H1 (cell line): ENCODE data around the gene SPINT2. TPM values are rescaled to one million over a fixed set of nuclear protein-coding genes. Genes with fewer than 3 reads are reported as not detected.

ENCODE experiments used
- CTCF ChIA-PET: fragments of 300-600 bp; sonication (Branson Sonifier 250); formaldehyde crosslinking; loops from one replicate; lab custom pipeline; 2021; ENCODE audit not compliant: partially characterized antibody; lab: Charles Lee
- POLR2A ChIA-PET: fragments of 300-600 bp; sonication (Branson Sonifier 250); formaldehyde crosslinking; loops from one replicate; lab custom pipeline; 2021; ENCODE audit warnings: inconsistent platforms; ENCODE audit not compliant: partially characterized antibody; lab: Charles Lee
- DNase-seq, 2 experiments: peaks; one replicate each; pipeline versions ENCODE4 v3.0.0 to v3.0.0-alpha.2; 2010 to 2022; ENCODE audit warnings: low spot score in 2 of 2, low read depth in 1 of 2, mixed read lengths in 1 of 2
- FAIRE-seq: peaks from 2 replicates; lab custom pipeline; 2011; peaks lifted over from hg19 to GRCh38; lab: Jason Lieb, UNC
- H2AFZ ChIP-seq: 2 replicates; pipeline ENCODE4 v1.8.1; 2012; ENCODE audit warnings: low read length, inconsistent platforms
- H2AK5ac ChIP-seq: 2 replicates; pipeline ENCODE4 v1.6.1; 2013; ENCODE audit warnings: low read depth, low read length
- H2BK120ac ChIP-seq: replicated peaks from 2 replicates; pipeline ENCODE3; 2013; ENCODE audit warnings: low read depth, low read length, inconsistent platforms
- H2BK12ac ChIP-seq: 2 replicates; pipeline ENCODE4 v1.6.1; 2013; ENCODE audit warnings: low read depth, low read length
- H2BK15ac ChIP-seq: 2 replicates; pipeline ENCODE4 v1.6.1; 2013; ENCODE audit warnings: low read length
- H2BK20ac ChIP-seq: 2 replicates; pipeline ENCODE4 v1.6.1; 2013; ENCODE audit warnings: low read length
- H2BK5ac ChIP-seq: 2 replicates; pipeline ENCODE4 v1.6.1; 2013; ENCODE audit warnings: low read depth, low read length
- H3K14ac ChIP-seq: 2 replicates; pipeline ENCODE4 v1.6.1; 2013; ENCODE audit warnings: inconsistent platforms; ENCODE audit not compliant: insufficient read length
- H3K18ac ChIP-seq: 2 replicates; pipeline ENCODE4 v1.6.1; 2013; ENCODE audit warnings: low read length; ENCODE audit errors: extremely low read depth
- H3K23ac ChIP-seq: 2 replicates; pipeline ENCODE4 v1.6.1; 2013; ENCODE audit warnings: inconsistent platforms; ENCODE audit not compliant: insufficient read length
- H3K23me2 ChIP-seq: 2 replicates; pipeline ENCODE4 v1.6.1; 2013; ENCODE audit warnings: low read depth, low read length
- H3K27ac ChIP-seq: 2 replicates; pipeline ENCODE4 v1.6.1; 2011; ENCODE audit warnings: low read depth, low read length, inconsistent platforms
- H3K27me3 ChIP-seq, 4 experiments: replicated peaks in 1 of 4; 1 replicate in 1 of 4; 2 replicates in 3 of 4; pipeline versions ENCODE4 v1.6.1 to v1.8.1; 2011 to 2013; ENCODE audit warnings: low read length in 3 of 4, mild to moderate bottlenecking in 3 of 4, inconsistent platforms in 2 of 4, mixed read lengths in 2 of 4, moderate library complexity in 1 of 4; ENCODE audit not compliant: control insufficient read depth in 3 of 4, insufficient read depth in 3 of 4; ENCODE audit errors: extremely low read depth in 1 of 4
- H3K36me3 ChIP-seq, 4 experiments: 2 replicates each; pipeline versions ENCODE4 v1.6.1 to v1.8.1; 2011 to 2013; ENCODE audit warnings: mild to moderate bottlenecking in 4 of 4, low read length in 3 of 4, moderate library complexity in 2 of 4, control low read depth in 1 of 4, inconsistent platforms in 1 of 4; ENCODE audit not compliant: insufficient read depth in 4 of 4, control insufficient read depth in 2 of 4
- H3K4ac ChIP-seq: replicated peaks from 2 replicates; pipeline ENCODE3; 2013; ENCODE audit warnings: low read length, low read depth, mixed read lengths, inconsistent platforms; ENCODE audit not compliant: insufficient read length
- H3K4me1 ChIP-seq, 4 experiments: replicated peaks in 1 of 4; 1 replicate in 1 of 4; 2 replicates in 3 of 4; pipeline versions ENCODE4 v1.6.1 to v1.8.1; 2011 to 2013; ENCODE audit warnings: low read length in 3 of 4, inconsistent platforms in 2 of 4, mixed read lengths in 1 of 4; ENCODE audit not compliant: insufficient read depth in 4 of 4, control insufficient read depth in 3 of 4
- H3K4me2 ChIP-seq, 2 experiments: 2 replicates each; pipeline versions ENCODE4 v1.6.1 to v1.8.1; 2011 to 2013; ENCODE audit warnings: low read depth in 2 of 2, low read length in 2 of 2, control low read depth in 1 of 2, inconsistent platforms in 1 of 2, mild to moderate bottlenecking in 1 of 2; ENCODE audit not compliant: insufficient read depth in 1 of 2
- H3K4me3 ChIP-seq, 4 experiments: fragments of 200-600, 300-600 bp in 1 of 4; sonication (generic), shearing (Covaris generic), sonication (Bioruptor Twin) in 1 of 4; 2 replicates each; pipeline versions ENCODE4 v1.5.1 to v1.8.1; 2011 to 2016; ENCODE audit warnings: low read length in 4 of 4, low read depth in 3 of 4, control low read depth in 2 of 4, inconsistent platforms in 2 of 4, mild to moderate bottlenecking in 2 of 4, mixed read lengths in 1 of 4, moderate library complexity in 1 of 4; ENCODE audit not compliant: insufficient read depth in 2 of 4; ENCODE audit errors: extremely low read depth in 1 of 4
- H3K56ac ChIP-seq: replicated peaks from 2 replicates; pipeline ENCODE3; 2013; ENCODE audit warnings: low read depth, mild to moderate bottlenecking, mixed read lengths, low read length, inconsistent platforms; ENCODE audit not compliant: insufficient read length
- H3K79me1 ChIP-seq: 2 replicates; pipeline ENCODE4 v1.6.1; 2013; ENCODE audit warnings: low read depth, low read length, control low read depth
- H3K79me2 ChIP-seq, 2 experiments: 2 replicates each; pipeline versions ENCODE4 v1.6.1 to v1.8.1; 2012 to 2013; ENCODE audit warnings: low read length in 2 of 2, mild to moderate bottlenecking in 2 of 2, inconsistent platforms in 1 of 2; ENCODE audit not compliant: insufficient read depth in 2 of 2, control insufficient read depth in 1 of 2
- H3K9ac ChIP-seq, 4 experiments: replicated peaks in 1 of 4; 1 replicate in 1 of 4; 2 replicates in 3 of 4; pipeline versions ENCODE4 v1.6.1 to v1.8.1; 2011 to 2013; ENCODE audit warnings: low read depth in 3 of 4, low read length in 3 of 4, control low read depth in 2 of 4, mild to moderate bottlenecking in 2 of 4, moderate library complexity in 2 of 4, inconsistent platforms in 1 of 4; ENCODE audit errors: extremely low read depth in 1 of 4
- H3K9me3 ChIP-seq, 2 experiments: 2 replicates each; pipeline versions ENCODE4 v1.6.1 to v1.8.1; 2012 to 2013; ENCODE audit warnings: mild to moderate bottlenecking in 2 of 2, moderate library complexity in 2 of 2, control low read depth in 1 of 2, inconsistent platforms in 1 of 2, low read depth in 1 of 2, low read length in 1 of 2, mixed read lengths in 1 of 2; ENCODE audit not compliant: insufficient read depth in 2 of 2
- H4K20me1 ChIP-seq, 2 experiments: replicated peaks in 1 of 2; 2 replicates each; pipeline versions ENCODE3 to v1.8.1; 2011 to 2013; ENCODE audit warnings: inconsistent platforms in 2 of 2, low read length in 2 of 2, mild to moderate bottlenecking in 1 of 2; ENCODE audit not compliant: insufficient read depth in 2 of 2, control insufficient read depth in 1 of 2
- H4K5ac ChIP-seq: 2 replicates; pipeline ENCODE4 v1.6.1; 2013; ENCODE audit warnings: low read length, low read depth, mixed read lengths, inconsistent platforms; ENCODE audit not compliant: insufficient read length
- H4K8ac ChIP-seq: 2 replicates; pipeline ENCODE4 v1.8.0; 2013; ENCODE audit warnings: mild to moderate bottlenecking, moderate library complexity, low read length, inconsistent platforms; ENCODE audit not compliant: insufficient read depth; ENCODE audit errors: extremely low read depth
- H4K91ac ChIP-seq: replicated peaks from 2 replicates; pipeline ENCODE3; 2013; ENCODE audit warnings: low read length, mixed read lengths, inconsistent platforms; ENCODE audit not compliant: insufficient read length
- BRCA1 ChIP-seq: IDR thresholded peaks from 2 replicates; pipeline ENCODE4 v1.6.1; 2012; ENCODE audit warnings: low read depth, low read length, improper control_type of control experiment
- FOSL1 ChIP-seq: IDR thresholded peaks from 2 replicates; pipeline ENCODE4 v1.6.1; 2011; ENCODE audit warnings: mild to moderate bottlenecking, low read depth, low read length, moderate library complexity; ENCODE audit not compliant: insufficient read depth
- GABPA ChIP-seq: IDR thresholded peaks from 2 replicates; pipeline ENCODE4 v1.6.1; 2011; ENCODE audit warnings: mild to moderate bottlenecking, low read length, moderate library complexity, borderline replicate concordance; ENCODE audit not compliant: insufficient read depth
- GTF2F1 ChIP-seq: IDR thresholded peaks from 2 replicates; pipeline ENCODE4 v1.6.1; 2012; ENCODE audit warnings: low read depth, low read length, improper control_type of control experiment, borderline replicate concordance
- HDAC6 ChIP-seq: IDR thresholded peaks from one replicate; pipeline ENCODE4 v1.7.1; 2012; ENCODE audit warnings: low read depth, mild to moderate bottlenecking, inconsistent platforms, low read length, moderate library complexity
- NANOG ChIP-seq: IDR thresholded peaks from 2 replicates; pipeline ENCODE4 v1.6.1; 2011; ENCODE audit warnings: low read length, low read depth, mild to moderate bottlenecking, inconsistent platforms; ENCODE audit not compliant: insufficient read depth, poor library complexity, severe bottlenecking
- NRF1 ChIP-seq: IDR thresholded peaks from 2 replicates; pipeline ENCODE4 v1.6.1; 2011; ENCODE audit warnings: mild to moderate bottlenecking, low read depth, low read length, improper control_type of control experiment
- POU5F1 ChIP-seq: IDR thresholded peaks from 2 replicates; pipeline ENCODE4 v1.6.1; 2011; ENCODE audit warnings: low read depth, mild to moderate bottlenecking, low read length, moderate library complexity
- SIX5 ChIP-seq: IDR thresholded peaks from 2 replicates; pipeline ENCODE4 v1.6.1; 2011; ENCODE audit warnings: mild to moderate bottlenecking, low read depth, low read length
- TEAD4 ChIP-seq: IDR thresholded peaks from 2 replicates; pipeline ENCODE4 v1.6.1; 2012; ENCODE audit warnings: low read depth, low read length, inconsistent platforms, mixed read lengths
- ZNF274 ChIP-seq: IDR thresholded peaks from 2 replicates; pipeline ENCODE4 v1.7.0; 2012; ENCODE audit warnings: low read length, borderline replicate concordance; ENCODE audit errors: extremely low read depth
- WGBS, 2 experiments: shearing (Covaris generic) in 1 of 2; methylation state at CpG; one replicate each; pipeline versions ENCODE4 v1.1.6 to v1.1.7; 2013 to 2015; ENCODE audit warnings: low lambda C conversion rate in 2 of 2, mixed read lengths in 2 of 2, inconsistent platforms in 1 of 2, low coverage in 1 of 2, missing lambda C conversion rate in 1 of 2; ENCODE audit not compliant: insufficient replicate concordance in 2 of 2, insufficient coverage in 1 of 2, insufficient read length in 1 of 2; ENCODE audit errors: extremely low coverage in 1 of 2, missing lambda C conversion rate in 1 of 2; 5-methylcytosine and 5-hydroxymethylcytosine counted together
- polyA plus RNA-seq, 7 experiments: library from polyadenylated mRNA; depleted of rRNA in 3 of 7; stranded (reverse) in 5 of 7; unstranded in 2 of 7; fragments of >200 nt in 5 of 7; fragments of 200-250 nt in 2 of 7; gene quantifications; 1 replicate in 5 of 7; 2 replicates in 1 of 7; 4 replicates in 1 of 7; pipeline versions ENCODE4 v1.2.1 to v1.2.3, GENCODE V29; 2011 to 2013; ENCODE audit warnings: missing spikeins in 2 of 7, mixed read lengths in 2 of 7
- total RNA-seq: library from RNA; stranded (reverse); fragmentation: NEBNext Ultra II Directional; extraction: Animal tissue kit (Norgen Biotek cat#: 25700); gene quantifications from 2 replicates; pipeline ENCODE4 v1.2.1, GENCODE V29; 2021
- TF ChIP-seq, protein P1 (sequence below), 3 experiments: IDR thresholded peaks; 1 replicate in 2 of 3; 2 replicates in 1 of 3; pipeline versions ENCODE4 v1.5.1 to v1.6.1; 2011; ENCODE audit warnings: low read length in 3 of 3, mild to moderate bottlenecking in 3 of 3, inconsistent platforms in 2 of 3, low read depth in 1 of 3, moderate library complexity in 1 of 3; ENCODE audit not compliant: insufficient read depth in 1 of 3; ENCODE audit errors: control extremely low read depth in 1 of 3

SPINT2 gene
- total and polyA plus RNA-seq, 2 of the 8 experiments (the other 6 are each of a cell fraction or from before 2014, with no cell fraction given) = 294 to 296 TPM

DNA sequence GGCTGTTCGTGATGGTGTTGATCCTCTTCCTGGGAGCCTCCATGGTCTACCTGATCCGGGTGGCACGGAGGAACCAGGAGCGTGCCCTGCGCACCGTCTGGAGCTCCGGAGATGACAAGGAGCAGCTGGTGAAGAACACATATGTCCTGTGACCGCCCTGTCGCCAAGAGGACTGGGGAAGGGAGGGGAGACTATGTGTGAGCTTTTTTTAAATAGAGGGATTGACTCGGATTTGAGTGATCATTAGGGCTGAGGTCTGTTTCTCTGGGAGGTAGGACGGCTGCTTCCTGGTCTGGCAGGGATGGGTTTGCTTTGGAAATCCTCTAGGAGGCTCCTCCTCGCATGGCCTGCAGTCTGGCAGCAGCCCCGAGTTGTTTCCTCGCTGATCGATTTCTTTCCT lies 27.5 kb downstream of the SPINT2 start:
- Histone ChIP-seq H3K27ac (no peak overlapping the region), H2BK5ac (no peak overlapping the region), H3K27me3 (no peaks in the 10 kb centered on the region), H3K4me2 (no peak overlapping the region), H3K14ac (no peak overlapping the region), H3K9ac (no peak overlapping the region), H3K9me3 (no peaks in the 10 kb centered on the region), H3K4me1 (no peaks in the 10 kb centered on the region), H2BK12ac (no peak overlapping the region), H3K36me3 (peaks cover 14 to 49% (median 40%) of the 10 kb centered on the region in 4 experiments), H3K79me2 (no peaks in the 10 kb centered on the region), H3K23ac (no peak overlapping the region), H2BK20ac (no peak overlapping the region), H2BK120ac (no peak overlapping the region), H3K18ac (no peak overlapping the region), H2AK5ac (no peak overlapping the region), H3K79me1 (no peaks in the 10 kb centered on the region), H3K4ac (no peak overlapping the region), H3K23me2 (no peaks in the 10 kb centered on the region), H4K8ac (no peak overlapping the region; the same call in 1 of the 2 replicates), H2BK15ac (no peak overlapping the region), H4K20me1 (peaks cover 2 to 7% of the 10 kb centered on the region in 2 experiments), H3K4me3 (no peak overlapping the region), H3K56ac (no peak overlapping the region), H2AFZ (no peak overlapping the region), H4K91ac (no peak overlapping the region), H4K5ac (no peak overlapping the region)
- DNase-seq (no peak), FAIRE-seq (no peak)
- WGBS, 2 experiments = 93% methylated on average over 15 of the region's 15 CpGs; no CpG with 5 or more reads in 1 of the 2 experiments
- POLR2A ChIA-PET = interaction anchor here (0.9 to 1.6 kb wide), 3 partner anchors 20 to 28 kb away, joined by 4 to 5 read pairs (median 4); partner anchors contain the start of genes KCNK6 and SPINT2
- CTCF ChIA-PET = interaction anchor here (1.1 to 1.6 kb wide), 2 partner anchors 12 to 41 kb away, joined by 4 read pairs; partner anchors contain the start of gene C19orf33
- TF ChIP-seq ZNF274 (no peak), POU5F1 (no peak), BRCA1 (no peak), NRF1 (no peak), FOSL1 (no peak), GABPA (no peak), NANOG (no peak), GTF2F1 (no peak), TEAD4 (no peak), HDAC6 (no peak), SIX5 (no peak)
- TF ChIP-seq, protein P1, sequence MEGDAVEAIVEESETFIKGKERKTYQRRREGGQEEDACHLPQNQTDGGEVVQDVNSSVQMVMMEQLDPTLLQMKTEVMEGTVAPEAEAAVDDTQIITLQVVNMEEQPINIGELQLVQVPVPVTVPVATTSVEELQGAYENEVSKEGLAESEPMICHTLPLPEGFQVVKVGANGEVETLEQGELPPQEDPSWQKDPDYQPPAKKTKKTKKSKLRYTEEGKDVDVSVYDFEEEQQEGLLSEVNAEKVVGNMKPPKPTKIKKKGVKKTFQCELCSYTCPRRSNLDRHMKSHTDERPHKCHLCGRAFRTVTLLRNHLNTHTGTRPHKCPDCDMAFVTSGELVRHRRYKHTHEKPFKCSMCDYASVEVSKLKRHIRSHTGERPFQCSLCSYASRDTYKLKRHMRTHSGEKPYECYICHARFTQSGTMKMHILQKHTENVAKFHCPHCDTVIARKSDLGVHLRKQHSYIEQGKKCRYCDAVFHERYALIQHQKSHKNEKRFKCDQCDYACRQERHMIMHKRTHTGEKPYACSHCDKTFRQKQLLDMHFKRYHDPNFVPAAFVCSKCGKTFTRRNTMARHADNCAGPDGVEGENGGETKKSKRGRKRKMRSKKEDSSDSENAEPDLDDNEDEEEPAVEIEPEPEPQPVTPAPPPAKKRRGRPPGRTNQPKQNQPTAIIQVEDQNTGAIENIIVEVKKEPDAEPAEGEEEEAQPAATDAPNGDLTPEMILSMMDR (IDR thresholded peaks at IDR 0.05; ENCODE audit: control extremely low read depth in 1 of 3, insufficient read depth in 1 of 3, low read depth in 1 of 3, low read length in 3 of 3) = no peak
